SK-N-SH treated with all-trans-retinoic acid at 6 μM for 48 hours (cell line): ENCODE results near the gene HMOX1.
A peak's percentile ranks its signal among the peaks of the same experiment; 100 is the strongest.

Experiments
- ATAC-seq: fragments of 200-7000 bp; cut with Tn5 transposase; 3 replicates; pipeline ENCODE4 v1.9.1; 2020; ENCODE audit warnings: mild to moderate bottlenecking, moderate library complexity
- ARNTL ChIP-seq: fragments of 450-650 bp; formaldehyde crosslinking; IDR thresholded peaks from 2 replicates; pipeline ENCODE4 v1.5.0; 2020; ENCODE audit warnings: low read depth, mild to moderate bottlenecking, moderate library complexity, borderline replicate concordance
- BACH2 ChIP-seq: fragments of 250-450 bp; sonication (Bioruptor Pico); IDR thresholded peaks from 2 replicates; pipeline ENCODE4 v1.9.0; 2021; ENCODE audit warnings: mild to moderate bottlenecking, borderline replicate concordance
- CREB5 ChIP-seq: fragments of 250-450 bp; sonication (Bioruptor Pico); IDR thresholded peaks from 2 replicates; pipeline ENCODE4 v1.5.1; 2020; ENCODE audit warnings: low read depth, mild to moderate bottlenecking, moderate library complexity
- CSDC2 ChIP-seq: fragments of 250-450 bp; sonication (Bioruptor Pico); IDR thresholded peaks from 2 replicates; pipeline ENCODE4 v1.5.0; 2020; ENCODE audit warnings: mild to moderate bottlenecking, moderate library complexity
- ESRRG ChIP-seq: fragments of 250-450 bp; sonication (Bioruptor Pico); IDR thresholded peaks from 2 replicates; pipeline ENCODE4 v1.6.1; 2021; ENCODE audit warnings: mild to moderate bottlenecking
- GLIS3 ChIP-seq: fragments of 250-450 bp; sonication (Bioruptor Pico); IDR thresholded peaks from 2 replicates; pipeline ENCODE4 v1.5.0; 2020; ENCODE audit warnings: mild to moderate bottlenecking, moderate library complexity
- ISL1 ChIP-seq: fragments of 250-450 bp; sonication (Bioruptor Pico); IDR thresholded peaks from 2 replicates; pipeline ENCODE4 v2.1.2; 2022; ENCODE audit warnings: mild to moderate bottlenecking, moderate library complexity
- OSR1 ChIP-seq: fragments of 250-450 bp; sonication (Bioruptor Pico); IDR thresholded peaks from 2 replicates; pipeline ENCODE4 v1.8.0; 2022; ENCODE audit warnings: moderate library complexity, mild to moderate bottlenecking, inconsistent platforms
- POU6F1 ChIP-seq: fragments of 250-450 bp; sonication (Bioruptor Pico); IDR thresholded peaks from 2 replicates; pipeline ENCODE4 v1.8.0; 2021; ENCODE audit warnings: low read depth, mild to moderate bottlenecking, moderate library complexity, borderline replicate concordance
- PPARA ChIP-seq: fragments of 250-450 bp; sonication (Bioruptor Pico); IDR thresholded peaks from 2 replicates; pipeline ENCODE4 v1.5.0; 2020; ENCODE audit warnings: mild to moderate bottlenecking, borderline replicate concordance
- RARB ChIP-seq: fragments of 250-450 bp; sonication (Bioruptor Pico); IDR thresholded peaks from 2 replicates; pipeline ENCODE4 v1.8.0; 2021; ENCODE audit warnings: mild to moderate bottlenecking, moderate library complexity
- SNAI2 ChIP-seq: fragments of 250-450 bp; sonication (Bioruptor Pico); IDR thresholded peaks from 2 replicates; pipeline ENCODE4 v1.5.0; 2020; ENCODE audit warnings: mild to moderate bottlenecking, moderate library complexity
- TCF4 ChIP-seq: fragments of 250-450 bp; sonication (Bioruptor Pico); IDR thresholded peaks from 2 replicates; pipeline ENCODE4 v1.8.0; 2021; ENCODE audit warnings: mild to moderate bottlenecking, moderate library complexity, borderline replicate concordance
- TSHZ2 ChIP-seq: fragments of 250-450 bp; sonication (Bioruptor Pico); IDR thresholded peaks from 2 replicates; pipeline ENCODE4 v1.5.0; 2020; ENCODE audit warnings: mild to moderate bottlenecking, moderate library complexity
- ZC3H10 ChIP-seq: fragments of 250-450 bp; sonication (Bioruptor Pico); IDR thresholded peaks from 2 replicates; pipeline ENCODE4 v1.5.1; 2021; ENCODE audit warnings: mild to moderate bottlenecking, moderate library complexity
- ZFP3 ChIP-seq: fragments of 250-450 bp; sonication (Bioruptor Pico); IDR thresholded peaks from 2 replicates; pipeline ENCODE4 v1.5.0; 2020; ENCODE audit warnings: mild to moderate bottlenecking, moderate library complexity
- ZFP30 ChIP-seq: fragments of 450-650 bp; formaldehyde crosslinking; IDR thresholded peaks from 2 replicates; pipeline ENCODE4 v1.5.0; 2022; ENCODE audit warnings: mild to moderate bottlenecking, moderate library complexity
- ZNF565 ChIP-seq: fragments of 450-650 bp; formaldehyde crosslinking; conservative IDR thresholded peaks from 2 replicates; pipeline ENCODE4 v1.5.0; 2020; ENCODE audit warnings: low read depth, mild to moderate bottlenecking, moderate library complexity
- ZNF70 ChIP-seq: fragments of 450-650 bp; formaldehyde crosslinking; IDR thresholded peaks from 2 replicates; pipeline ENCODE4 v1.5.0; 2020; ENCODE audit warnings: mild to moderate bottlenecking, moderate library complexity
- ZNF8 ChIP-seq: fragments of 450-650 bp; formaldehyde crosslinking; IDR thresholded peaks from 2 replicates; pipeline ENCODE4 v1.5.0; 2020; ENCODE audit warnings: mild to moderate bottlenecking, moderate library complexity
- TF ChIP-seq, protein P1 (sequence below): fragments of 250-450 bp; sonication (Bioruptor Pico); IDR thresholded peaks from 2 replicates; pipeline ENCODE4 v1.5.1; 2021; ENCODE audit warnings: mild to moderate bottlenecking, moderate library complexity

Gene HMOX1

DNA sequence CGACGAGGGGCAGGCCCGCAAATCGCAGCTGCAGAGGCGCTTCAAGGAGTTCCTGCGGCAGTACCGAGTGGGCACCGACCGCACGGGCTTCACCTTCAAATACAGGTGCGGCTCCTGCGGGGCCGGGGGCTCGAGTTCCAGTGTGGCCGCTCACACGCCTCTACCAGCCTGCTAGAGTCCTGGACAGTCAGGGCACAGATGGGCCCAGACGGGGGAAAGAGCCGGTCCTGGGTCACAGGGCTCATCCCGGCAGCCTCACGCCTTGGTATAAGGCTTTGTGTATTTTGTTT lies 19.6 kb downstream of the HMOX1 start:
- peak; percentile 34 for ATAC-seq

DNA sequence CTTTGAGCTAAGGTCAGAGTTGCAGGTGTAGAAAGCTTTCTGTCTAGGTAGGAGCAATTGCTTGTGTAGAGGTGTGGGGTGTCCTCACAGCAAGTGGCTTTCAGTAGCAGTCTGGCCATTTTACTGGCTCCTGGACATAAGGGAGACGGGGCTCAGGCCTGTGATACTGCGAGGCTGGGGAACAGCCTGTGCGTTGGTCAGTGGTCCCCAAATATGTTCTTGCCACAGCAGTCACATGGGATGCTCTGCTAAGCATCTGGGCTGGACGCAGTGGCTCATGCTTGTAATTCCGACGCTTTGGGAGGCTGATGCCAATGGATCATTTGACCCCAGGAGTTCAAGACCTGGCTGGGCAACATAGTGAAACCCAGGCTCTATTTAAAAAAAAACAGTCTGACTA lies 21.0 kb downstream of the HMOX1 start:
- no peak for ATAC-seq
- no peak for TF ChIP-seq CSDC2 (CRISPR knock-in tag)
- no peak for TF ChIP-seq TCF4 (CRISPR knock-in tag)
- no peak for TF ChIP-seq PPARA (CRISPR knock-in tag)
- TF ChIP-seq RARB: no peak
- no peak for TF ChIP-seq BACH2 (CRISPR knock-in tag)
- TF ChIP-seq POU6F1 (CRISPR knock-in tag): no peak

More for the DNA sequence above, 19.6 kb downstream of the HMOX1 start:
- TF ChIP-seq ZNF70 (CRISPR knock-in tag) (no peak), POU6F1 (CRISPR knock-in tag) (no peak), OSR1 (CRISPR knock-in tag) (no peak), ZFP3 (CRISPR knock-in tag) (no peak), PPARA (CRISPR knock-in tag) (no peak), CREB5 (CRISPR knock-in tag) (no peak), ISL1 (CRISPR knock-in tag) (no peak), RARB (no peak), GLIS3 (CRISPR knock-in tag) (no peak), ZNF565 (CRISPR knock-in tag) (no peak), BACH2 (CRISPR knock-in tag) (no peak)
- TF ChIP-seq, all 23 proteins: peak for 0

GRCh38 chr22:35403356-35403755 lies 22.5 kb downstream of the HMOX1 start:
- TF ChIP-seq ESRRG (CRISPR knock-in tag): no peak
- no peak for TF ChIP-seq TSHZ2 (CRISPR knock-in tag)
- no peak for TF ChIP-seq PPARA (CRISPR knock-in tag)
- TF ChIP-seq ZC3H10 (CRISPR knock-in tag): no peak
- TF ChIP-seq ZFP30: no peak
- TF ChIP-seq, protein P1, sequence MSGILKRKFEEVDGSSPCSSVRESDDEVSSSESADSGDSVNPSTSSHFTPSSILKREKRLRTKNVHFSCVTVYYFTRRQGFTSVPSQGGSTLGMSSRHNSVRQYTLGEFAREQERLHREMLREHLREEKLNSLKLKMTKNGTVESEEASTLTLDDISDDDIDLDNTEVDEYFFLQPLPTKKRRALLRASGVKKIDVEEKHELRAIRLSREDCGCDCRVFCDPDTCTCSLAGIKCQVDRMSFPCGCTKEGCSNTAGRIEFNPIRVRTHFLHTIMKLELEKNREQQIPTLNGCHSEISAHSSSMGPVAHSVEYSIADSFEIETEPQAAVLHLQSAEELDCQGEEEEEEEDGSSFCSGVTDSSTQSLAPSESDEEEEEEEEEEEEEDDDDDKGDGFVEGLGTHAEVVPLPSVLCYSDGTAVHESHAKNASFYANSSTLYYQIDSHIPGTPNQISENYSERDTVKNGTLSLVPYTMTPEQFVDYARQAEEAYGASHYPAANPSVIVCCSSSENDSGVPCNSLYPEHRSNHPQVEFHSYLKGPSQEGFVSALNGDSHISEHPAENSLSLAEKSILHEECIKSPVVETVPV (CRISPR knock-in tag): no peak
- TF ChIP-seq OSR1 (CRISPR knock-in tag): no peak
- no peak for TF ChIP-seq SNAI2 (CRISPR knock-in tag)
- TF ChIP-seq ARNTL (CRISPR knock-in tag): no peak
- TF ChIP-seq, all 23 proteins: peak for 0
- no peak for ATAC-seq

- no peak for ATAC-seq
- no peak for TF ChIP-seq ARNTL (CRISPR knock-in tag)
- no peak for TF ChIP-seq ZNF8
- TF ChIP-seq, protein P1 (CRISPR knock-in tag): no peak
- TF ChIP-seq RARB: no peak
- TF ChIP-seq ZFP3 (CRISPR knock-in tag): no peak
- no peak for TF ChIP-seq TCF4 (CRISPR knock-in tag)
- no peak for TF ChIP-seq ISL1 (CRISPR knock-in tag)
- no peak for TF ChIP-seq ZNF565 (CRISPR knock-in tag)
- TF ChIP-seq CREB5 (CRISPR knock-in tag): no peak
- no peak for TF ChIP-seq POU6F1 (CRISPR knock-in tag)
- no peak for TF ChIP-seq SNAI2 (CRISPR knock-in tag)
- TF ChIP-seq BACH2 (CRISPR knock-in tag): no peak
- TF ChIP-seq ESRRG (CRISPR knock-in tag): no peak
- TF ChIP-seq PPARA (CRISPR knock-in tag): no peak
- TF ChIP-seq ZFP30: no peak
- TF ChIP-seq OSR1 (CRISPR knock-in tag): no peak
- TF ChIP-seq GLIS3 (CRISPR knock-in tag): no peak
Measured at GRCh38 chr22:35404176-35404575, 23.3 kb downstream of the HMOX1 start.
